ENCODE results near the gene PRRX1.

Gene PRRX1

DNA sequence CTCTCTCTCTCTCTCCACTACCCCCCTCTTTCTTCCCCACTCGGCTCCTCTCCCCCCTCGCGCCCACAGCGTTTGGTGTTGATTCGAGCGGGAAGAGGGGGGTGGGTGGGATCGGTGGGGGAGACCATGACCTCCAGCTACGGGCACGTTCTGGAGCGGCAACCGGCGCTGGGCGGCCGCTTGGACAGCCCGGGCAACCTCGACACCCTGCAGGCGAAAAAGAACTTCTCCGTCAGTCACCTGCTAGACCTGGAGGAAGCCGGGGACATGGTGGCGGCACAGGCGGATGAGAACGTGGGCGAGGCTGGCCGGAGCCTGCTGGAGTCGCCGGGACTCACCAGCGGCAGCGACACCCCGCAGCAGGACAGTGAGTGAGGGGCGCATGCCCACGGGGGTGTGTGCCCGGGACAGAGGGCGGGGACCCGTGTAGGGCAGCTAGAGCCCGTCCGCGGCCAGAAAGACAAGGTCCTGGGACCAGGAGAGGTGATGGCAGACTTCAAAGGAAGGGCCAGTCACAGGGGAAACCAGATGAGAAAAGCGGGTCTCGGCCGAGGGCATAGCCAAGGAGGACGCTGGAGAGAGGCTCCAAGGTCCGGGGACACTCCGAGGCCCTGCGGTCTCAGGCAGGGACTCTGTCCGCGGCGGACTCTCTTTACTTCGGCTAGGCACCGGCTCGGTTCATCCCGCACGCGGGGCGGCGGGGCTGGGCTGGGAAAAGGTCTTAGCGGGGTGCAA is at the start of gene PRRX1:
PRRX1 (plus strand) TSS at position 39 of the 735 bp plus-strand sequence; CDS start at position 127, 88 bp downstream.
- no peak for DNase-seq (ENCODE audit: low read depth)

DNA sequence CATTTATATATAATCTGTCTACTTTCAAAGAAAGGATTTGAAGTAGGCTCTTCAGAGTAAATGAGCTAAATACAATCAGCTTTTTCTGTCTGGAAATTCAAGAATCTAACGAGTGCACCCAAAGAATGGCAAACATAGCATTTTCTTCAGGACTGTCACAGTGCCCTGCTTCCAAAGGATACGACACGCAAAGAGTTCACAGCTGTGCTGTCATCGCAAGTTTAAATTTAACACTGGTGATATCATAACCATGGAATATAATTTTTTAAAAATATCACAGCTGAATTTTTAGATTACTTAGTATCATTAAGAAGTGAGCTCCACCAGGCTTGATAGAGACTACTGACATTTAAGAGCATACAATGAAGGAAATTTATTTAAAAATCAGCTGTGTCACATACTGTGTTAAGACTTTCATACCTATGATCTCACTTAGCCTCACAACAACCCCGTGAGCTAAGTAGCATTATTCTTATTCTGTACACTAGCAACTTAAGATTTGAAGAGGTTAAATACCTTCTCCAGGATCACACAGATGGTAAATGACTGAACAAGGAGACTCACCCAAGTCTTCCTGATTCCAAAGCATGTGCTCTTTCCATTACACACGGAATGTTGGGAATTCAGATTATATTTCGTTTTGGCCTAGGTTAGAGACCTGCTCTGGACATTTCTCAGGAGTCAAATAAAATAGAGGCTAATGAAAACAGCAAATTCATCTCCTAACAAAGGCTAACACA is 46.2 kb upstream of the PRRX1 start:
- no peak for DNase-seq (ENCODE audit: low read depth)

DNA sequence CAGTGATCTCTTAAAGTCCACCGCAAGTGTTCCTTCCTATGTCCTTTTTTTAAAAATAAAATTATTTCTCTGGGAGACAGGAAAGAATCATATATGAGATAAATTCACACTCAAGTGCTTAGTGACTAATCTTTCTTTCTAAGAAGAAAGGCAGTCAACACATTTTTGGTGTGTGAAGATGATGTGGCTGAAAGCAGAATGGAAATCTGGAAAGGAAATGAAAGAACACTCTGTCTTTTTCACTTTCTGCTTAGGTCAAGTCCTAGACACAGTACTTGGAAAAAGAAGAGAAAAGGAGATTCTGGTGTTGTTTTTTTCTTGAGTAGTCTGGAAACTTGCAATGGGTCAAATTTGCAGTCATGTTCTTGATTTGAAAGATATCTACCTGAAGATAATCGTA is 45.5 kb upstream of the PRRX1 start:
- DNase-seq (ENCODE audit: low read depth): no peak

DNA sequence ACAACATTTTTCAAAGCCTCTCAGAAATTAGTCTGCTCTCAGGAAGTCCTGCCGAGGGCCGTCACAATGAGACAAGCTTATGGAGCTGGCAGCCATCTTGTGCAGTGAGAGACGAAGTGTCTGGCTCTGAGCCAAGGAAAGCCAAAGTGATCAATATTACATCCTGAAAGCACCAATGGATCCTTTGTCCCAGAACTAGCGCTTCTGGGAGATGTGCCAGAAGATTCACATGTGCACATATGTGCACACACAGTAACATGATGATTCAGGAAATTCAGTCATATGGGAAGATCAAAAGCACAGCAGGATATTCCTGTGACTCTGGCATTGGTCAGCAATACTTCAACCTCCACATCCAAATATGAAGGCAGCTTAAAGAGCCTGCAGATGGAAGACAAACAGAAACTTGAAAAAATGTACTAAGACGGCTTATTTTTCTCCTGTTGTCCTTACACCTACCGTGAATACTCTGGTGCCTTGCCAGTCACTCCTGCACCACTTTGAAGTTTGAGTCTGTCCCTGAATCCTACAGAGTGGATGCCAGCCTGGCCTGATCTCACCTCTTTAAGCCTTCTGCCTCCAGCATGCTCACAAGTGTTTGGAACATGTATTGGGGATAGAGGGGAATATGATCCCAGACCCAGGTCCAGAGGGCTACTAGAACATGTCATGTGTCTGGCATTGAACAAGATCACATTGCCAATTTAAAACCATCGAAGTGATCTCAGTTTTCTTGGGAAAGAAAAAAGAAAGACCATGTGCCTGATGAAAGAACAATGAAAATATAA is 44.5 kb upstream of the PRRX1 start:
- DNase-seq (ENCODE audit: low read depth): no peak

DNA sequence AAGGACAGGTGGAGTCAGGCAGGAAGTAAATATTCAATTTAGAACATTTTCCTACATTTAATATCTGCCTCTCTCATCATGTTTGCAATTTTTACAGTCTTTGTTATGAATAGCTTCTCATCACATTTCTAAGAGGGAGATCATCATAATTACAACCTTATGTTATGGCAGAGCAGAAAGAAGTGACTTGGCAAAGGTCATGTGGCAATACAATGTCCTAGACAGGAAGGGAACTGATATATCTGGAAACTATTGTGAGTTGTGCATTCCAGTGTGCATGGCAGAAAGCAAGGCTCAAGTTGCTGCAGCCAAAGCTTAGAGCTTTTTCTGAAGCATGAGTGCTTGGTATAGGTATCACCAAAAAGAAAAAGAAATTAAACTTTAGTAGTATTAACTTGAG is 43.8 kb upstream of the PRRX1 start:
- no peak for DNase-seq (ENCODE audit: low read depth)

DNA sequence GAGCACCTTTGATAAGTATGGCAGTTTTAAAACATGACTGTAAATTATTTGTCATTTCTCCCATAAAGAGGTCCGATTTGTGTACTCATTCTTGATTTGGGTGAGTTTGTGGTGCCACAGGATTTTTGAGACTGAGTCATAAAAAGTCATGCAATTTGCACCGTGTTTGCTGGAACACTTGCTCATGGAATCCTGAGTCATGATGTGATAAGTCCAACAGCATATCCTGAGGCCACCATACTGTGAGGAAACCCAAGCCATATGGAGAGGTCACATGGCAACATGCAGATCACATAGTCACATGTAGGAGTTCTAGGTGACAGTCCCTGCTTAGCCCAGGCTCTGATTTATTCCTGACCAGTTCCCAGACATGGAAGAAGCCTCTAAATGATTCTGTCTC is 40.8 kb upstream of the PRRX1 start:
- no peak for DNase-seq (ENCODE audit: low read depth)

- no peak for DNase-seq (ENCODE audit: low read depth)
These were observed 39.8 kb upstream of the PRRX1 start for GRCh38 chr1:170624146-170624545.

DNA sequence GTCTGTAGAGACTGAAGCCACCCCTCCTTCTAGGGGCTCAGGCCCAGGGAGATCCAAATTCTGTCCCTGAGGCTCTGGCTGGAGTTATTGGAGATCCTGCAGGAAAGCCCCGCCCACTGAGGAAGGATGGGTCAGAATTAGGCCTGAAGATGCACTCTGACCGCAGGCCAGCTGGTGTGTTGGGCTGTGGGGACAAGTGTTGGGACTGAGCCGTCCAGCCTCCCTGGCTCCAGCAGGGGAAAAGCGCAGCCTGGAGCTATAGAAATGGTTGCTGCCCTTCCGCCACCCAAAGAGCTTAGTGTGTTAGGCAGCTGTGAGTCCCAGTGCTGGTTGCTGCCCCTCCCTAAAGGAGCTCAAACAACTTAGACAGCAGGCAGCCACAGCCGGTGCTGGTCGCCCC is 33.0 kb upstream of the PRRX1 start:
- no peak for DNase-seq (ENCODE audit: low read depth)

DNA sequence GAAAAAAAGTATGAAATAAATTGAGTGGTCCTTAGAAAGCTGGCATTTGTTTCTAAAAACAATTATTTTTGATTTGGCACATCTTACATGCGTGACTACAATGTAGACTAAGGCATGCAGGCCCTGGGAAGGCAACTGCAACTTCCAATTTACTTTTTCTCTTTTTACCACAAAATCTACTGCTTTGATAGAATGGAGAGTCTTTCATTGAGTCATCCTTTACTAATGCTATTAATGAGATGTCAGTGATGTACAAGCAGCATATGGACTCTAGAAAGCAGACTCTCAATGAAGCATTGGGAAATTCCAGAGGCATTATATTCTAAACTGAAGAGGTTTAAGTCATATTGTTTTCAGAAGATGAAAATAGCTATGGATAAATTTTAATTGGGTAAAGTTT is 29.6 kb upstream of the PRRX1 start:
- DNase-seq (ENCODE audit: low read depth): no peak

DNA sequence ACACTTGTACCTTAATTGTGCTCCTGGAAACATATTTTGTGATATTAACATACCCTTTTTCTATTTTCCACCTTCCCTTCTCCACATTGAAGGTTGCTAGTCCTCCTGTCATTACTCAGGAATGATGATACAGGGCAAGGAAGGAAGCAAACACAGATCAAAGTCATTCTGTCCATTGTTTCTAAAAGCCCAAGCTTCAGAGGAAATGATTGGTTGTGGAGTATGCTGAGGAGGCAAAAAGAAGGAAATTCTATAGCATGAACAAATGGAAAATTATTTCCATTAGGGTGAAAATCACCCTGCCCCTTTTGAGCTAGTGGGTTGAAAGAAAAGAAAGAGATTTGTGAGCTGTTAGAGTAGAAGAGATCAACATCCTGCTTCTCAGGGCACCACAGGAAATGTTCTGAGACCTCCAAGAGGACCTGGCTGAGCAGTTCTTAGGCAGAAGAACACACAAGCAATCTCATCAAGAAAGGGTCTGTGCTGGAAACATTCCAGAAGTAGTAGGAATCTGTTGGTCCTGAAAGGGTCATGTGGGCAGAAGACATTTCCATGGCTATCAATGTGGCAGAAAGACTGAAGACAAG is 29.0 kb upstream of the PRRX1 start:
- no peak for DNase-seq (ENCODE audit: low read depth)

DNA sequence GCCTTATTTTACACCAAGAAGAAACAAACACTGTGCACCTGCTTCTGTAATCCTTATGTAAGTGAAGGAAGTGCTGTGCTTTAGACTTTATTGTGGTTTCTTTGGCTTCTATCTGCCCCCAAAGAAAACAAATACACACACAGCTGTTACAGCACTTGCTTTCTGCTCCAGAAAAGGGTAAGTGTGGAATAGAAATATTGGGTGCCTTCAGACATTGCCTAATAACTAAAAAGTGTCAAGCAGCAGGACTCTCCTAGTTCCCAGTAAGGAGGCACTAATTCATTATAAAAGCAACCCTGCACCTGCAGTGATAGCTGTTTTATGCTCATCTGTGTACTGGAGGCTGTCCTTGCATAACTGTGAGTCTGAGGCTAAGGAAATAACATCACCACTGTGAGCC is 23.4 kb upstream of the PRRX1 start:
- no peak for DNase-seq (ENCODE audit: low read depth)

GRCh38 chr1:170657275-170657853 is 6.6 kb upstream of the PRRX1 start:
- DNase-seq (ENCODE audit: low read depth): no peak

DNA sequence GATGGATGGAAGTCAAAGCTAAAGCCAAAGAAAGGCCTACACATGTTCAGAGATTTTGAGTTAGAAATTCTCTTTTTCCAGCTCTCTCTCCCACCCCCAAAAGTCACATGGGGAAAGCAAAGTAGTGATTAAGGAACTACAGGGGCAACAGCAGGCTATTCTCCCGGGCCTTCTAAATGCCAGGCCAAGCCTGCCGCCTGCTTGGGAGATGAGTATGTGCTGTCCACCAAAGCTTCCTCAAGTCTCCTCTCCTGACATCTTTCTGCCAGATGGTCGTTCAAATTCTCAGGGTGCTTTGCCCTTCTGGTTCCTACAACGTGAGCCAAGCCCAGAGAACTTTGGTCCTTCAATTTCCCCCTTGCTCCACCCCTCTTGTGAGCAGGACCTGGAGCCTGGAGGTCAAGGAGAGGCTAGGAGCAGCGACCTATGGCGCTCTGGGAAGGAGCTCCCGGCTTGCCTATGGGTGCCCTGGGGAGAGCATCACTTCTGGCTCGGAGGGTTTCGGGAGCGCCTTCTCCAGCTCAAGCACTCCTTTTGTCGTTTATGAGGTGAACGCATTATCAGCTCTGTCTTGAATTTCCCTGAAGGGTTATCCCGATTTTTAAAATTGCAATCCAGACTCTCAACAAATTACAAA is 4.4 kb upstream of the PRRX1 start:
- no peak for DNase-seq (ENCODE audit: low read depth)

DNA sequence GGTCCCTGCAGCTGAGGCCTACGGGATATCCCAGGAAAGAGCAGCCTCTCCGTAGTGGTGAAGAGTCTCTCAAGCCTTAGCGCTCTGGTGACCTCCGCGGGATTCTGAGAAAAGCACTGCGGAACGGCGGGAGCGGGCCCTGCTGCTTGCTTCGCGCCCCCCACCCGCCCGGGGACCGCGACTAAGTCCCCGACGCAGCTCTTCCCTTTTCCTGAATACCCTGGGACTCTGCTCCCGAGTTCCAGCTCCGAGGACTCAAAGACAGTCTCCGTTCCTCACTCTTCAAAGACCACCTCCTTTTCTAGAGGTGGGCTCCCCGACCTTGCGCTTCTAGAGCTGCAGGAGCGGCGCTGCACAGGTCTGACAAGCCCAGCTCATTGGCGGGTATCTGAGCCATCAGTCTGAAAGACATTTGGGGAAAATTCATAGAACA is 3.6 kb upstream of the PRRX1 start:
- DNase-seq (ENCODE audit: low read depth): no peak

- DNase-seq (ENCODE audit: low read depth): no peak
These were observed 2.9 kb upstream of the PRRX1 start for GRCh38 chr1:170660871-170661645.

DNA sequence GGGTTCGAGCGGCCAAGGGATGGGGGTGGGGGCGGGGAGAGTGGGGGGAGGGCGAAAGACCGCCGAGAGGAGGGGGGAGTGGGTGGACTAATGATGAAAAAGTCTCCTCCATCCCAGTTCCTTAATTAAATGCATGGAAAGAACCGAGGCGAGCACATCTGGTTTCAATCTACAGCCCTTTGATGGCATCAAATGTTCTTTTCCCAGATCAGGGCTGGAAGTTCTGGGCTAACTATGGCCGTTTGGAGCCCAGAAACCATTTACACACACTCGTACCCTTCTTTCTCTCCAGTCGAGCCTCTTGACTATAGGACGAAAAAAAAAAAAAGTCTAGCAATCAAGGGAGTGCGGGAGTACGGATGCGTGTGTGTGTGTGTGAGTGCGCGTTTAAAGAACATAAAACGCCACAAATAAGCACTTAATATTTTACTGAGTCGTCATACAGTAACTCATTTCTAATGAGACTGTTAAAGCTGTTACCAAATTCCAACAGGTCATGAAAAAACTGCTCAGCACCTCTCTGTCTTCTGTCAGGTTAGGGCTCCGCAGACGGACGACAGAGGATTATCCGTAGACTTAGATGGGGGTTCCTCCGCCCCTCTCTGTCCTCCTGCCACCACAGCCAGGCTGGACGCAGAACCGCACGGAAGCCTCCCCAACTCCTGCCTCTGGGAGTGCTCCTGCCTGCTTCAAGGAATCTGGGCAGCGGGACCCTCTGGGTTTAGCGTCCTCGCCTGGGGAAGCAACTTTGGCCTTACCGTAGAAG is 2.1 kb upstream of the PRRX1 start:
- no peak for DNase-seq (ENCODE audit: low read depth)

DNA sequence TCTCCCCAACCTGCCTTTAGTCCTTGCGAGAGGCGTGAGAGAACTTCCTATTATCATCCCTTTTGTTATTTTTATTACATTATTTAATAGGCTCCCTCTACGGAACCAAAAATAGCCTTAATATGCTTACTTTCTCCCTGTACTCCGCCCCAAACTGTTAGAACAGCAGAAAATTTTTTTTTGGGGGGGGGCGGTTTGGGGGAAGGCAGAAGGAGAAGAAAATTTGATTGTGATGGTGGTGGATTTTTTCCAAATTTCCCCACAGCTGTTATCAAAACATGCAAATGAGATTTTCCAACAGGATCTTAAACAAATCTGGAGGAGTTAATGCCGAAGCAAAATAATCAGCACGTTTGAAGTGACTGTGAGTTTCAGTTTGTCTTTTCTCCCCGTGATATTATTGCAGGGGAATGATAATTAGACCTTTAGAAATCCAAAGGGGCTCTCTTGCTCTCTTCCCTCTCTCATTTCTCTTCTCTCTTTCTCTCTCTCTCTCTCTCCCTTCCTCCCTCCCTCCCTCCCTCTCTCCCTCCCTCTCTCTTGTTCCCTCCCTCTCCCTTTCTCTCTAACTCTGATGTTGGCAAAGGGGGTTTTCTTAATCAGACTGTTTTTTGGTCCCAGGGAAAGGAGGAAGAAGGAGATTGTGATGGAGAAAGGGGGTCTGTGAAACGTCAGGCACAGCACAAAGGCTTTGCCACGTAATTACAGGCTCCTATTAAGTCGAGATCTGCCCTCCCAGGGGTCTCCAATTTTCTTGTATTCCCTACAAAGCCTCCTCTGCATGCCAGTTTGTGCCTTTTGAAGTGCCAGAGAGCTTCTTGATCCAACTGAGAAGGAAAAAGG is 1.1 kb upstream of the PRRX1 start:
- no peak for DNase-seq (ENCODE audit: low read depth)

- no peak for DNase-seq (ENCODE audit: low read depth)
These were observed 383 bp upstream of the PRRX1 start for GRCh38 chr1:170663404-170664092.

All from stimulated activated CD8-positive, alpha-beta memory T cell treated with anti-CD3 and anti-CD28 coated beads, Interleukin-15, amount 100 ng/mL, for 24 hours (primary cell).